Ascending aorta (tissue), 2 donors: ENCODE results near the gene ADAMTS19. TPM values are rescaled to one million over a fixed set of nuclear protein-coding genes. Genes with fewer than 3 reads are reported as not detected.

ENCODE experiments used
- DNase-seq, 2 donors: peaks; one replicate each; pipeline ENCODE4 v3.0.0-alpha.2; 2019; ENCODE audit warnings: low spot score in 2 of 2
- H3K27ac ChIP-seq, 2 donors: fragments of 200-600 bp; sonication (generic); one replicate each; pipeline ENCODE4 v1.5.1; 2016 to 2017; ENCODE audit warnings: mild to moderate bottlenecking in 1 of 2
- H3K27me3 ChIP-seq: fragments of 200-600 bp; sonication (generic); one replicate; pipeline ENCODE4 v1.5.1; 2017
- H3K36me3 ChIP-seq, 2 donors: fragments of 200-600 bp; sonication (generic); one replicate each; pipeline ENCODE4 v1.5.1; 2016
- H3K4me1 ChIP-seq, 2 donors: fragments of 200-600 bp; sonication (generic); one replicate each; pipeline ENCODE4 v1.5.1; 2016 to 2017; ENCODE audit warnings: mild to moderate bottlenecking in 1 of 2
- H3K4me3 ChIP-seq, 2 donors: fragments of 200-600 bp; sonication (generic); one replicate each; pipeline ENCODE4 v1.5.1; 2016 to 2017; ENCODE audit warnings: mild to moderate bottlenecking in 1 of 2
- H3K9me3 ChIP-seq, 2 donors: fragments of 200-600 bp; sonication (generic); one replicate each; pipeline ENCODE4 v1.5.1; 2016
- intact Hi-C: fragments of 100-400 bp; cut with DNase I; formaldehyde crosslinking; loops from one replicate; pipeline ENCODE4 v1.15.1; 2023
- total RNA-seq: library from RNA; depleted of rRNA; stranded (reverse); fragments of >200 nt; gene quantifications from one replicate; pipeline ENCODE4 v1.1.0, GENCODE V29; 2016
- TF ChIP-seq, protein P1 (sequence below), 3 experiments: fragments of 200-600 bp in 2 of 3; fragments of 450-650 bp in 1 of 3; sonication (generic) in 2 of 3; IDR thresholded peaks; one replicate each; pipeline ENCODE4 v1.5.1; 2016 to 2019; ENCODE audit warnings: antibody characterized with exemption in 3 of 3, mild to moderate bottlenecking in 1 of 3, moderate library complexity in 1 of 3

The ADAMTS19 gene
- total RNA-seq, 1 donor from 2014 or later, result 0.32 TPM

DNA sequence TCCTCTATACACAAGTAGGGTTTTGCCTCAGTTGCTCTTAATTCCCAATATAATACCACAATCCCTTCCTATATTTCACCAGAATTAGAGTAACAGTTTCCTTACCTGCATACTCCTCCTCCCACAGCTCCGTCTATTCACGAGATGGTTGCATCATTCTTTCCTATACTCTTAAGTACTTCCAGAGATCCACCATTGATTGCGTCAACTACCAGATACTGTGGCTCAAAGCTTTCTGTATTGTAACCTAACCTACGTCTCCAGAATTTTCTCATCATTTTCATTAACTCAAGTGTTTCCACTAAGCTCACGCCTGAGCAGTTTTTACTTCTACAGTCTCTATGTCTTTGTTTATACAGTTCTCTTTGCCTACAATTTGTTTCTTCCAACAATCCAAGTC is 256.6 kb downstream of the ADAMTS19 start:
- no peaks in the 10 kb centered on the region for H3K9me3 ChIP-seq
- no peaks in the 10 kb centered on the region for H3K4me1 ChIP-seq
- no peak overlapping the region for H3K27ac ChIP-seq
- TF ChIP-seq, protein P1, sequence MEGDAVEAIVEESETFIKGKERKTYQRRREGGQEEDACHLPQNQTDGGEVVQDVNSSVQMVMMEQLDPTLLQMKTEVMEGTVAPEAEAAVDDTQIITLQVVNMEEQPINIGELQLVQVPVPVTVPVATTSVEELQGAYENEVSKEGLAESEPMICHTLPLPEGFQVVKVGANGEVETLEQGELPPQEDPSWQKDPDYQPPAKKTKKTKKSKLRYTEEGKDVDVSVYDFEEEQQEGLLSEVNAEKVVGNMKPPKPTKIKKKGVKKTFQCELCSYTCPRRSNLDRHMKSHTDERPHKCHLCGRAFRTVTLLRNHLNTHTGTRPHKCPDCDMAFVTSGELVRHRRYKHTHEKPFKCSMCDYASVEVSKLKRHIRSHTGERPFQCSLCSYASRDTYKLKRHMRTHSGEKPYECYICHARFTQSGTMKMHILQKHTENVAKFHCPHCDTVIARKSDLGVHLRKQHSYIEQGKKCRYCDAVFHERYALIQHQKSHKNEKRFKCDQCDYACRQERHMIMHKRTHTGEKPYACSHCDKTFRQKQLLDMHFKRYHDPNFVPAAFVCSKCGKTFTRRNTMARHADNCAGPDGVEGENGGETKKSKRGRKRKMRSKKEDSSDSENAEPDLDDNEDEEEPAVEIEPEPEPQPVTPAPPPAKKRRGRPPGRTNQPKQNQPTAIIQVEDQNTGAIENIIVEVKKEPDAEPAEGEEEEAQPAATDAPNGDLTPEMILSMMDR (IDR thresholded peaks at IDR 0.05), result no peak
- intact Hi-C loops, result no loop called here
- no peak for DNase-seq
- H3K36me3 ChIP-seq, result no peaks in the 10 kb centered on the region
- H3K4me3 ChIP-seq, result no peak overlapping the region
- no peaks in the 10 kb centered on the region for H3K27me3 ChIP-seq

DNA sequence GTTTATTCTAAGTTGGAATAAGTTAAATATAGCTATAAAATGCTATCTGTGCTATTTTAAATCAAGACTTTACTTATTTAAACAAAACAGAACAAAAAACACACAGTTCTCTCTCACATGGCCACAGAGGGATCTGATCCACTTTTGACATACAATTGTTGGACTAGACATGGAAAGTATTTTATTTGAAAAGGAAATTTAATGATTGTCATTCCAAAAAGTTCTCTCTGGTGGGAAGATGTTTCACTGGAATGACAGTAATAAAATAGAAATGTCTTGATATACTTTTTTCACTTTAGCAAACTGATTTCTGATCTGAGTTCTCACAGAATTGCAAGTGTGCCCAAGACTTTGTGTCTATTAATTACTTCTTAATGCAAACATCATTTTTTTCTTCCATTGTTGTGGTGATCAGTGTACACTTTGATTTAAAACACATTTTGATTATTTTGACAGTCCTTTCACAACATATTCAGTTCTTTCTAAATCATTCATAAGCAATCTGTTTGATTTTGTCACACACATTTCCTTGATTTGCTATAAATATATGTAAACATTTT is 257.7 kb downstream of the ADAMTS19 start:
- H3K27ac ChIP-seq, result no peak overlapping the region
- no peaks in the 10 kb centered on the region for H3K9me3 ChIP-seq
- no peaks in the 10 kb centered on the region for H3K36me3 ChIP-seq
- H3K4me3 ChIP-seq, result no peak overlapping the region
- H3K4me1 ChIP-seq, result no peaks in the 10 kb centered on the region
- intact Hi-C loops, result no loop called here
- no peak for DNase-seq
- no peaks in the 10 kb centered on the region for H3K27me3 ChIP-seq
- TF ChIP-seq, protein P1 (IDR thresholded peaks at IDR 0.05), result no peak

DNA sequence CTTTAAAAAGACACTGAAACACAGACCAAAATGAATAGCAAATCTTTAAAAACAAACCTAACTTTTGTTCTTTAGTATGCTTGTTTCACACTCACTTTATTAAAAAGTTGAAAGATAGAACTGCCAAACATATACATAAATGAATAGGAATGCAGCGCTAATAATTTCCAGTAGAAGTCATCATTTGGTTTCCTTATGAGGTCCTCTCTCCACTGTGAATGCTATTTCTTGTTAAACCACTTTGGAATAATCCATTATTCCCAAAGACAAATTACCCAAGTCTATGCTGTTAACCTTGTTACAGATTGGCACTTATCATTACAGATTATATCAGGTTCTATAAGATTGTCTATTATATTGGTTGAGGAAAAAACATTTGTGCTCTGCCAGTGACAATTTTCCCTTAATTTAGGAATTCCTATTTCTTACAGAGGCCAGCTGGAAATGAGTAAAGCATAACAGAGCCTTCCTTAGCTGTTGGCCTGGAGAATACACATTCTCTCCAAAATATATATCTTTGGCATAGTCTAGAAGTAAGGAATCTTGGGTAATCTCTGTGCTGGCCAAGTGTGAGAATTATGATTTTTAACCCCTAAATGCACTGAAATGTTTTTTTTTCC is 258.5 kb downstream of the ADAMTS19 start:
- Histone ChIP-seq H3K4me1 (no peaks in the 10 kb centered on the region), H3K36me3 (no peaks in the 10 kb centered on the region), H3K27me3 (no peaks in the 10 kb centered on the region), H3K27ac (no peak overlapping the region), H3K4me3 (no peak overlapping the region), H3K9me3 (no peaks in the 10 kb centered on the region)
- TF ChIP-seq, protein P1 (IDR thresholded peaks at IDR 0.05), result no peak
- no peak for DNase-seq
- intact Hi-C loops, result no loop called here

DNA sequence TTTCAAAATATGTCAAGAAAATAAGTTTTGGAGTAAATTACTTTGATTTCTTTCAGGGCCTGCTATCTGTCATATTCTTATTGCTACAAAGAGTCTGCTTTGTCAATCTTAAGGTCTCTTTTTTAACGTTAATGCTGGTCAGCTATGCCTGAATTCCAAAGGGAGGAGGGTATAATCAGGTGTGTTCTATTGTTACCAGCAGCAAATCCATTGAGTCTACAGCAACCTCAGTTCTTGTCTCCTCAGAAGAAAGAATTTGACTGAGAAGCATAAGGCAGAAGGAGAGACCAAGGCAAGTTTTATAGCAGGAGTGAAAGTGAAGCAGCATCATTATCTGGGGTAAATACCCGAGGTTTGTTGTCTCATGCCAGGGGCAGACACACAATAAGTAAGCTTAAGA is 264.1 kb downstream of the ADAMTS19 start:
- H3K36me3 ChIP-seq, result no peaks in the 10 kb centered on the region
- H3K27me3 ChIP-seq, result no peaks in the 10 kb centered on the region
- intact Hi-C loops, result no loop called here
- H3K4me3 ChIP-seq, result no peak overlapping the region
- H3K27ac ChIP-seq, result no peak overlapping the region
- TF ChIP-seq, protein P1 (IDR thresholded peaks at IDR 0.05), result no peak
- H3K9me3 ChIP-seq, result no peaks in the 10 kb centered on the region
- H3K4me1 ChIP-seq, result no peaks in the 10 kb centered on the region
- no peak for DNase-seq

DNA sequence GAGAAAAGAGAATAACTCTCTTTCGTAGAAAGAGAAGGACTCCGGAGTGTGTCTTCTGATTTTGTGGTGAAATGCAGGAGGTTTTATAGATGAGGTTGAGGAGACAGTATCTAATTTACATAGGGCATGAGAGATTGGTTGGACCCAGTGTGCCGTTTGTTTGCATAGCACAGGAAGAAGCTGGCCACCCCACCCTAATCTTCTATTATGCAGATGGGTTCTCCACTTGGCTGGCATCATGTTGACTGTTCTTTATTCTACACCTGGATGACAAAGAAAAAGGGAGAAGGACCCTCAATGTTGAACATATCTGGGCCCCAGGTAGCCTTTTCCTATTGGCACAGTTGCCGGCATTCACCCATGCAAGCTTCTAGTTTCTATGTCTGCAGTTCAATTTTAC is 264.5 kb downstream of the ADAMTS19 start:
- no peaks in the 10 kb centered on the region for H3K9me3 ChIP-seq
- H3K4me3 ChIP-seq, result no peak overlapping the region
- TF ChIP-seq, protein P1 (IDR thresholded peaks at IDR 0.05), result no peak
- no peaks in the 10 kb centered on the region for H3K36me3 ChIP-seq
- DNase-seq, result no peak
- H3K27me3 ChIP-seq, result no peaks in the 10 kb centered on the region
- intact Hi-C loops, result no loop called here
- no peak overlapping the region for H3K27ac ChIP-seq
- no peaks in the 10 kb centered on the region for H3K4me1 ChIP-seq
